ENCODE results near the gene SUCO. TPM values are rescaled to one million over a fixed set of nuclear protein-coding genes. Genes with fewer than 3 reads are reported as not detected.

Gene SUCO
- total RNA-seq, 1 donor from 2014 or later: 38.0 TPM

DNA sequence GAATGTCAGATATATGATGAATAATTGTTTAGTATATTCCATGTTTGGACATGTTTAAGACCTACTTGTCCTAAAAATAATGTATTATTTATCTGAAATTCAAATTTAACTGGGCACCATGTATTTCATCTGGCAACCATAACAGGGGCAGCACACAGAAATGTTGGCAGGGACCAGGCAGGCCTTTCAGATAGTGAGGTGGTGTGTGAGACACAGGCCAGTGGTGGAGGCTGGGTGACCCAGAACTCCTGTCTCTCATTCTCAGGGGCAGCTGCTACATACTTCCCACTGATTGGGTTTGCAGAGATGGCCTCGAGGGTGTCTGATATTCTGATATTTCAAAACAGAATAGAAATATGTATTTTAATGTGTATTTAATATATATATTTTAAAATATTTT, 124.6 kb downstream of the SUCO start:
- intact Hi-C loops (cut with micrococcal nuclease): no loop called here

DNA sequence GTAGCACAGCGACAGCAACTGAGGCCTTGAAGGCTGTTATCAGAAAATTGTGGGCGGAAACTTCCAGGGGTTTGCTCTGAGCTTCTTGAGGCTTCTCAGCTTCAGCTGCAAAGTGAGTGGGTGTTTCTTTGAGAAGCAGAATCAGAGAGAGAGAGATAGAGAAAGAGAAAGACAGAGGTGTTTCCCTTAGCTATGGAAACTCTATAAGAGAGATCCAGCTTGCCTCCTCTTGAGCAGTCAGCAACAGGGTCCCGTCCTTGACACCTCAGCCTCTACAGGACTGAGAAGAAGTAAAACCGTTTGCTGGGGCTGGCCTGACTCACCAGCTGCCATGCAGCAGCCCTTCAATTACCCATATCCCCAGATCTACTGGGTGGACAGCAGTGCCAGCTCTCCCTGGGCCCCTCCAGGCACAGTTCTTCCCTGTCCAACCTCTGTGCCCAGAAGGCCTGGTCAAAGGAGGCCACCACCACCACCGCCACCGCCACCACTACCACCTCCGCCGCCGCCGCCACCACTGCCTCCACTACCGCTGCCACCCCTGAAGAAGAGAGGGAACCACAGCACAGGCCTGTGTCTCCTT, 126.0 kb downstream of the SUCO start, which contains the start of gene FASLG:
Gene FASLG (plus strand): TSS at position 233 of the 583 bp plus-strand sequence. CDS start 99 bp downstream, at position 332.
- peaks cover 42% of the 10 kb centered on the region for H3K36me3 Mint-ChIP-seq (ENCODE audit: low read depth)
- peaks cover 8% of the 10 kb centered on the region for H3K27me3 Mint-ChIP-seq
- DNase-seq: peak; percentile 83
- peak within 1 kb of the TSS; percentile 79 for H3K4me3 Mint-ChIP-seq
- H3K9me3 Mint-ChIP-seq: peaks cover 9% of the 10 kb centered on the region
- peak within 1 kb of the TSS; percentile 93 for H3K27ac Mint-ChIP-seq
- intact Hi-C loops (cut with micrococcal nuclease): loop anchor here (1.0 to 2.0 kb wide), 5 partner anchors 12 to 126 kb away; partner anchors contain the start of gene SUCO
- peaks cover 62% of the 10 kb centered on the region for H3K4me1 Mint-ChIP-seq

More for the DNA sequence above, 124.6 kb downstream of the SUCO start:
- Mint-ChIP-seq H3K36me3 (ENCODE audit: low read depth) (peaks cover 33% of the 10 kb centered on the region), H3K27ac (no peak overlapping the region), H3K27me3 (peaks cover 10% of the 10 kb centered on the region), H3K9me3 (peaks cover 4% of the 10 kb centered on the region), H3K4me3 (no peak overlapping the region), H3K4me1 (peaks cover 52% of the 10 kb centered on the region)
- DNase-seq: no peak

DNA sequence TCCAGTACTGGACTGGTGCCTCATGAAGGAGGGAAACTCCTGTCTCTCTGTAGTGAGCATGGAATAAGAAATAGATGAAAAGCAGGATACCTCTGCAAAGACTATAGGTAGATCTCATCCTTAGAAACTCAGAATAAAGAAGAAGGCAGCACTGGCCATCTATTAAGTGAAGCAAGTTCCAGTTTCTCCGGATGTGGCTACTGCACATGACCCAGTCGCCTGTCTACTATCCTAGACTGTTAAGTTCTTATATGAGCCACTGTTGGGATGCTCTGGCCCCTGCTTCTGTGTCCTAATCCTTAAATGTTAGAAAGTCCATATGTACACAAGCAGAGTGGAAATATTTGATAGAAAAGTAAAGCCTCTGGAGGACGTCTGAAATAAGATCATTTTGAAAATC, 128.2 kb downstream of the SUCO start:
- H3K4me3 Mint-ChIP-seq: peak overlapping the region; percentile 79
- peaks cover 60% of the 10 kb centered on the region for H3K4me1 Mint-ChIP-seq
- peak; percentile 55 for DNase-seq
- peaks cover 19% of the 10 kb centered on the region for H3K9me3 Mint-ChIP-seq
- peak overlapping the region; percentile 83 for H3K27ac Mint-ChIP-seq
- peaks cover 2% of the 10 kb centered on the region for H3K27me3 Mint-ChIP-seq
- peaks cover 63% of the 10 kb centered on the region for H3K36me3 Mint-ChIP-seq (ENCODE audit: low read depth)
- intact Hi-C loops (cut with micrococcal nuclease): loop anchor here (5.0 to 10.0 kb wide), 3 partner anchors 34 to 1494 kb away; partner anchors contain the start of gene RABGAP1L

Other genes starting within 250 kb of the SUCO start
- gene C1orf105, start 112.5 kb upstream of the SUCO start, total RNA-seq: not detected in 2 replicates
- 20.4 and 23.9 TPM in 2 replicates for gene PIGC, start 89.1 kb upstream of the SUCO start, total RNA-seq
- gene FASLG, start 126.0 kb downstream of the SUCO start, total RNA-seq: 54.4 and 55.9 TPM in 2 replicates

Measured in activated CD4-positive, alpha-beta T cell treated with anti-CD3 and anti-CD28 coated beads, Interleukin-2, amount 10 ng/mL, durations not matched to agents 24 days and 14 days (primary cell).